ENCODE results near the gene XRCC5. TPM values are rescaled to one million over a fixed set of nuclear protein-coding genes. Genes with fewer than 3 reads are reported as not detected.

Gene XRCC5
- total and polyA plus RNA-seq, 2 of the 8 experiments (the other 6 are each of a cell fraction or from before 2014, with no cell fraction given): 308 to 644 TPM

- H3K9ac ChIP-seq (replicated peaks in 1 of 4; ENCODE audit: extremely low read depth in 1 of 4, low read depth in 3 of 4, low read length in 3 of 4): no peak overlapping the region
- FAIRE-seq (no peak), DNase-seq (ENCODE audit: low read depth in 1 of 2, low spot score in 2 of 2) (no peak)
- no peak overlapping the region for H3K4ac ChIP-seq (replicated peaks; ENCODE audit: insufficient read length, low read depth, low read length)
- H3K18ac ChIP-seq (ENCODE audit: extremely low read depth, low read length): no peak overlapping the region
- no peak overlapping the region for H3K4me3 ChIP-seq (ENCODE audit: extremely low read depth in 1 of 4, insufficient read depth in 2 of 4, low read depth in 3 of 4, low read length in 4 of 4)
- no peak overlapping the region for H4K91ac ChIP-seq (replicated peaks; ENCODE audit: insufficient read length, low read length)
- no peak overlapping the region for H2BK5ac ChIP-seq (ENCODE audit: low read depth, low read length)
- H2BK15ac ChIP-seq (ENCODE audit: low read length): no peak overlapping the region
- H3K27ac ChIP-seq (ENCODE audit: low read depth, low read length): no peak overlapping the region
- H3K9me3 ChIP-seq (ENCODE audit: insufficient read depth in 2 of 2, low read depth in 1 of 2, low read length in 1 of 2): no peaks in the 10 kb centered on the region
- no peak overlapping the region for H2AK5ac ChIP-seq (ENCODE audit: low read depth, low read length)
- WGBS, 2 experiments (ENCODE audit: extremely low coverage in 1 of 2, insufficient coverage in 1 of 2, insufficient read length in 1 of 2, insufficient replicate concordance in 2 of 2, low coverage in 1 of 2, low lambda C conversion rate in 2 of 2, missing lambda C conversion rate in 1 of 2): 91% methylated on average over 3 of the region's 3 CpGs; no CpG with 5 or more reads in 1 of the 2 experiments
- H2AFZ ChIP-seq (ENCODE audit: low read length): no peak overlapping the region
- peaks cover 0 to 2% of the 10 kb centered on the region in 2 experiments for H4K20me1 ChIP-seq (replicated peaks in 1 of 2; ENCODE audit: control insufficient read depth in 1 of 2, insufficient read depth in 2 of 2, low read length in 2 of 2)
- no peak overlapping the region for H3K56ac ChIP-seq (replicated peaks; ENCODE audit: insufficient read length, low read depth, low read length)
- ChIA-PET CTCF (ENCODE audit: partially characterized antibody) (interaction anchor here (0.7 to 3.8 kb wide), 5 partner anchors 9 to 84 kb away, joined by 3 to 18 read pairs (median 3); no protein-coding TSS in a partner anchor), POLR2A (ENCODE audit: partially characterized antibody) (interaction anchor here (0.7 to 12.0 kb wide), 13 partner anchors 10 to 520 kb away, joined by 3 to 101 read pairs (median 5); partner anchors contain the start of genes PECR, TMEM169 and XRCC5)
- no peaks in the 10 kb centered on the region for H3K27me3 ChIP-seq (replicated peaks in 1 of 4; ENCODE audit: control insufficient read depth in 3 of 4, extremely low read depth in 1 of 4, insufficient read depth in 3 of 4, low read length in 3 of 4)
- peaks cover 10 to 84% of the 10 kb centered on the region in 2 experiments; a peak in 3 of 4 replicates for H3K79me2 ChIP-seq (ENCODE audit: control insufficient read depth in 1 of 2, insufficient read depth in 2 of 2, low read length in 2 of 2)
- no peak overlapping the region for H4K5ac ChIP-seq (ENCODE audit: insufficient read length, low read depth, low read length)
- H3K36me3 ChIP-seq (ENCODE audit: control insufficient read depth in 2 of 4, insufficient read depth in 4 of 4, low read length in 3 of 4): peaks cover 56 to 100% (median 83%) of the 10 kb centered on the region in 4 experiments
- no peak overlapping the region for H2BK120ac ChIP-seq (replicated peaks; ENCODE audit: low read depth, low read length)
- H3K4me1 ChIP-seq (replicated peaks in 1 of 4; ENCODE audit: control insufficient read depth in 3 of 4, insufficient read depth in 4 of 4, low read length in 3 of 4): peaks cover 0 to 6% (median 5%) of the 10 kb centered on the region in 4 experiments; a peak in 5 of 7 replicates
- H3K79me1 ChIP-seq (ENCODE audit: low read depth, low read length): peaks cover 7% of the 10 kb centered on the region; the same call in 1 of the 2 replicates
- H2BK12ac ChIP-seq (ENCODE audit: low read depth, low read length): no peak overlapping the region
- H4K8ac ChIP-seq (ENCODE audit: extremely low read depth, insufficient read depth, low read length): no peak overlapping the region
- no peak overlapping the region for H3K4me2 ChIP-seq (ENCODE audit: insufficient read depth in 1 of 2, low read depth in 2 of 2, low read length in 2 of 2)
- H3K14ac ChIP-seq (ENCODE audit: insufficient read length): no peak overlapping the region
- H3K23ac ChIP-seq (ENCODE audit: insufficient read length): no peak overlapping the region
- no peak overlapping the region for H2BK20ac ChIP-seq (ENCODE audit: low read length)
- H3K23me2 ChIP-seq (ENCODE audit: low read depth, low read length): no peaks in the 10 kb centered on the region
- TF ChIP-seq SIX5 (IDR thresholded peaks at IDR 0.05; ENCODE audit: low read depth, low read length) (no peak), SIRT6 (IDR thresholded peaks at IDR 0.05; ENCODE audit: low read length) (no peak), NRF1 (IDR thresholded peaks at IDR 0.05; ENCODE audit: low read depth, low read length) (no peak), MAFK (IDR thresholded peaks at IDR 0.05; ENCODE audit: low read depth, low read length) (no peak), ZNF274 (IDR thresholded peaks at IDR 0.05; ENCODE audit: borderline replicate concordance, extremely low read depth, low read length) (no peak), CREB1 (IDR thresholded peaks at IDR 0.05) (no peak), SAP30 (IDR thresholded peaks at IDR 0.05; ENCODE audit: insufficient read depth, insufficient replicate concordance, low read length) (no peak), ATF3 (IDR thresholded peaks at IDR 0.05; ENCODE audit: insufficient read depth, low read depth, low read length) (no peak), TBP (IDR thresholded peaks at IDR 0.05; ENCODE audit: low read depth, low read length) (no peak), RNF2 (IDR thresholded peaks at IDR 0.05; ENCODE audit: borderline replicate concordance, low read depth, low read length, missing control alignments, poor library complexity, severe bottlenecking) (no peak), TCF12 (IDR thresholded peaks at IDR 0.05; ENCODE audit: low read depth, low read length) (no peak), GTF2F1 (IDR thresholded peaks at IDR 0.05; ENCODE audit: borderline replicate concordance, low read depth, low read length) (no peak), RAD21 (IDR thresholded peaks at IDR 0.05 in 1 of 2, conservative IDR thresholded peaks at IDR 0.05 in 1 of 2; ENCODE audit: low read depth in 2 of 2, low read length in 2 of 2) (no peak)
Observed at GRCh38 chr2:216119986-216120385, 10.8 kb downstream of the XRCC5 start.

Measured in H1 (cell line).